Endothelial cell of umbilical vein (primary cell): ENCODE results near the gene ESAM. TPM values are rescaled to one million over a fixed set of nuclear protein-coding genes. Genes with fewer than 3 reads are reported as not detected.

Experiments
- BruUV-seq: library from RNA; stranded (reverse); fragments of 400-500 nt; replicated peaks from 2 replicates; lab custom pipeline; 2021; lab: Mats Ljungman, UMichigan
- CTCF ChIA-PET: fragments of 300-600, 350-600 bp; sonication (Branson Sonifier 250); formaldehyde crosslinking; loops from one replicate; lab custom pipeline; 2021; ENCODE audit warnings: antibody characterized with exemption, inconsistent platforms; lab: Charles Lee
- POLR2A ChIA-PET: fragments of 300-600, 350-600 bp; sonication (Branson Sonifier 250); formaldehyde crosslinking; loops from one replicate; lab custom pipeline; 2021; ENCODE audit warnings: antibody characterized with exemption, inconsistent platforms; lab: Charles Lee
- DNase-seq: peaks from one replicate; pipeline ENCODE4 v3.0.0-alpha.2; 2011; ENCODE audit warnings: low read depth, low spot score
- FAIRE-seq: peaks from 2 replicates; lab custom pipeline; 2011; peaks lifted over from hg19 to GRCh38; lab: Jason Lieb, UNC
- H2AFZ ChIP-seq: 2 replicates; pipeline ENCODE4 v1.6.0; 2012; ENCODE audit warnings: low read depth, low read length, control low read depth, inconsistent platforms
- H3K27ac ChIP-seq: 2 replicates; pipeline ENCODE4 v1.5.1; 2011; ENCODE audit warnings: low read depth, mild to moderate bottlenecking, control low read depth, low read length, moderate library complexity; ENCODE audit not compliant: insufficient read depth
- H3K27me3 ChIP-seq, 2 experiments: 2 replicates each; pipeline versions ENCODE4 v1.6.0 to v1.6.1; 2011; ENCODE audit warnings: low read length in 2 of 2, mixed read lengths in 1 of 2; ENCODE audit not compliant: control insufficient read depth in 2 of 2, insufficient read depth in 2 of 2
- H3K36me3 ChIP-seq, 2 experiments: 2 replicates in 1 of 2; 3 replicates in 1 of 2; pipeline ENCODE4 v1.5.1; 2011; ENCODE audit warnings: low read length in 2 of 2, mild to moderate bottlenecking in 1 of 2, moderate library complexity in 1 of 2; ENCODE audit not compliant: control insufficient read depth in 2 of 2, insufficient read depth in 2 of 2; ENCODE audit errors: extremely low read depth in 1 of 2
- H3K4me1 ChIP-seq: 3 replicates; pipeline ENCODE4 v1.5.1; 2011; ENCODE audit warnings: mild to moderate bottlenecking, low read length; ENCODE audit not compliant: control insufficient read depth, insufficient read depth; ENCODE audit errors: extremely low read depth
- H3K4me2 ChIP-seq: 2 replicates; pipeline ENCODE4 v1.6.1; 2011; ENCODE audit warnings: low read length, control low read depth, mixed read lengths; ENCODE audit not compliant: insufficient read depth
- H3K4me3 ChIP-seq, 3 experiments: fragments of 200-600 bp in 1 of 3; sonication (generic), shearing (Covaris generic) in 1 of 3; replicated peaks in 1 of 3; 2 replicates each; pipeline ENCODE4 v1.5.1; 2011 to 2016; ENCODE audit warnings: control low read depth in 3 of 3, low read length in 3 of 3, mild to moderate bottlenecking in 2 of 3, inconsistent platforms in 1 of 3, low read depth in 1 of 3, moderate library complexity in 1 of 3; ENCODE audit not compliant: insufficient read depth in 1 of 3
- H3K79me2 ChIP-seq: 2 replicates; pipeline ENCODE4 v1.6.0; 2012; ENCODE audit warnings: low read length, inconsistent platforms; ENCODE audit not compliant: control insufficient read depth, insufficient read depth
- H3K9ac ChIP-seq: replicated peaks from 2 replicates; pipeline ENCODE3; 2011; ENCODE audit warnings: low read length, control low read depth; ENCODE audit not compliant: insufficient read depth; ENCODE audit errors: extremely low read depth
- H3K9me1 ChIP-seq: replicated peaks from 3 replicates; pipeline ENCODE4 v1.6.0; 2011; ENCODE audit warnings: mild to moderate bottlenecking, low read length; ENCODE audit not compliant: control insufficient read depth, insufficient read depth; ENCODE audit errors: extremely low read depth
- H3K9me3 ChIP-seq: replicated peaks from 2 replicates; pipeline ENCODE4 v1.5.1; 2012; ENCODE audit warnings: low read length, inconsistent platforms; ENCODE audit not compliant: control insufficient read depth, insufficient read depth
- H4K20me1 ChIP-seq: replicated peaks from 2 replicates; pipeline ENCODE3; 2011; ENCODE audit warnings: mild to moderate bottlenecking, low read length; ENCODE audit not compliant: control insufficient read depth, insufficient read depth; ENCODE audit errors: extremely low read depth
- EZH2 ChIP-seq: IDR thresholded peaks from 2 replicates; pipeline ENCODE4 v1.6.1; 2012; ENCODE audit warnings: borderline replicate concordance, low read depth, mild to moderate bottlenecking, moderate library complexity, low read length, inconsistent platforms; ENCODE audit not compliant: severe bottlenecking
- FOS ChIP-seq: IDR thresholded peaks from 2 replicates; pipeline ENCODE4 v1.6.1; 2011; ENCODE audit warnings: mild to moderate bottlenecking, low read length, moderate library complexity, borderline replicate concordance; ENCODE audit not compliant: insufficient read depth
- GATA2 ChIP-seq: IDR thresholded peaks from 2 replicates; pipeline ENCODE4 v1.7.0; 2011; ENCODE audit warnings: low read depth, mild to moderate bottlenecking, moderate library complexity, mixed read lengths, low read length; ENCODE audit not compliant: insufficient read length, insufficient read depth
- JUN ChIP-seq: IDR thresholded peaks from 2 replicates; pipeline ENCODE4 v1.6.1; 2011; ENCODE audit warnings: borderline replicate concordance, low read depth; ENCODE audit not compliant: insufficient read length, insufficient read depth
- MYC ChIP-seq: IDR thresholded peaks from one replicate; pipeline ENCODE4 v1.6.1; 2011; ENCODE audit warnings: mild to moderate bottlenecking, low read depth, low read length
- POLR2A ChIP-seq: IDR thresholded peaks from 2 replicates; pipeline ENCODE4 v1.6.1; 2012; ENCODE audit warnings: low read depth, mild to moderate bottlenecking, control low read depth, low read length
- POLR2AphosphoS5 ChIP-seq: IDR thresholded peaks from 2 replicates; pipeline ENCODE4 v1.6.1; 2012; ENCODE audit warnings: low read depth, mild to moderate bottlenecking, control low read depth, low read length, moderate library complexity; ENCODE audit not compliant: insufficient read depth
- dilution Hi-C: fragments of 300-500 bp; cut with MboI; formaldehyde crosslinking; loops from one replicate; pipeline ENCODE4 v1.15.0; 2019; ENCODE audit warnings: low sequenced_read_pairs; ENCODE audit not compliant: extremely low pct_ligation_motif_present
- intact Hi-C: fragments of 100-400 bp; cut with micrococcal nuclease; formaldehyde crosslinking; loops from one replicate; pipeline ENCODE4 v1.10.0; 2022
- polyA plus RNA-seq, 4 experiments: library from polyadenylated mRNA; depleted of rRNA in 3 of 4; stranded (reverse) in 3 of 4; unstranded in 1 of 4; fragments of >200 nt; gene quantifications; 2 replicates each; pipeline versions ENCODE4 v1.2.1 to v1.2.3, GENCODE V29; 2011 to 2012; ENCODE audit warnings: missing spikeins in 1 of 4
- total RNA-seq: library from RNA; stranded (reverse); gene quantifications from 2 replicates; pipeline ENCODE4 v1.2.3, GENCODE V29; 2021
- TF ChIP-seq, protein P1 (sequence below): IDR thresholded peaks from 2 replicates; pipeline ENCODE4 v1.6.1; 2011; ENCODE audit not compliant: insufficient read depth, insufficient read length
- TF ChIP-seq, protein P2 (sequence below), 2 donors: IDR thresholded peaks; 1 replicate in 1 of 2; 2 replicates in 1 of 2; pipeline ENCODE4 v1.5.1; 2011; ENCODE audit warnings: low read length in 2 of 2, mild to moderate bottlenecking in 2 of 2, moderate library complexity in 2 of 2, control low read depth in 1 of 2, inconsistent platforms in 1 of 2, low read depth in 1 of 2; ENCODE audit not compliant: insufficient read depth in 1 of 2; ENCODE audit errors: extremely low read depth in 1 of 2

Gene ESAM
- total and polyA plus RNA-seq, 2 donors (not counting 3 experiments of a cell fraction or from before 2014, with no cell fraction given) = 273 to 383 TPM

DNA sequence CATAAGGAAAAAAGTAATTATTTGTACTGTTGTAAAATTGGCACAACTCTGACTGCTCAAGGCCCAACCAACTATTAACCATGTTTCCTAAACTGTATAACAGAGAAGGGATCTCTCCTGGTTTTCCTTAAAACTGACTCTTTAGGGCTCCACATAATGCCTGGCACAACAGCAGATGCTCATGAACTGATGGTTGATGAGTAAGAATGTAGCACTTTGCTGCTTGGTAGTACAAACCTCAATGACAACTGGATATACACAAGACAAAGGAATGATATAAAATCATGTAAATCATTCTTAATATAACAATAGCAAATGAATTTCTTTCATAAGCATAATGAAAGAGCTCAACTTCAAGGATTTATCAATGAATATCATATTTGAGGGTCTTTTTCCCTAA is 26.4 kb upstream of the ESAM start:
- POLR2A ChIA-PET = no interaction called here
- Histone ChIP-seq H3K4me2 (no peak overlapping the region), H3K9me3 (no peaks in the 10 kb centered on the region), H4K20me1 (peaks cover 8% of the 10 kb centered on the region), H3K9ac (no peak overlapping the region), H3K27me3 (no peaks in the 10 kb centered on the region), H3K4me3 (no peak overlapping the region), H3K79me2 (peaks cover 90% of the 10 kb centered on the region), H2AFZ (no peak overlapping the region), H3K36me3 (no peaks in the 10 kb centered on the region), H3K4me1 (peaks cover 3% of the 10 kb centered on the region), H3K27ac (no peak overlapping the region), H3K9me1 (no peaks in the 10 kb centered on the region)
- intact Hi-C loops (no loop called here), dilution Hi-C loops (no loop called here)
- no peak for DNase-seq
- BruUV-seq = no TSS peak
- CTCF ChIA-PET = interaction anchor here (1.0 to 2.4 kb wide), 5 partner anchors 10 to 119 kb away, joined by 3 to 10 read pairs (median 6); no protein-coding TSS in a partner anchor
- FAIRE-seq = no peak
- TF ChIP-seq, protein P1, sequence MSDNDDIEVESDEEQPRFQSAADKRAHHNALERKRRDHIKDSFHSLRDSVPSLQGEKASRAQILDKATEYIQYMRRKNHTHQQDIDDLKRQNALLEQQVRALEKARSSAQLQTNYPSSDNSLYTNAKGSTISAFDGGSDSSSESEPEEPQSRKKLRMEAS = no peak
- TF ChIP-seq POLR2A (no peak), GATA2 (no peak)

DNA sequence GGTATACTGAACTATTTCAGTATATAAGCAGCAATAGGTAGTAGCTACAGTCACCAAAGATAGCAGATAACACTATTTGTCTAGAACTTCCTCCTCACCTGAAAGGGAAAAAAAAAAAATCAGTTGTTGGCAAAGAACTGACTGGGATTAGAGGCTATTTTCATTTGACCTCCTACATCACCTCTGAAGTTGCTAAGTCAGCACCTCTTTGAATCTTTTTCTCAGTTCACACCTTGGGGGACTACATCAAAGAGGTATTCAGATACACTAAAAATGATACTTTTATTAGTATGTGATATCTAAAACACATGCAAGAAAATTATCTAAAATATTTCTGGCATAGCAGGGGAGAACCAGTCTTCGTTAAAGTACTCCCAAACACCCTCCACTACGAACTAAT is 22.0 kb upstream of the ESAM start:
- ChIA-PET POLR2A (no interaction called here), CTCF (interaction anchor here (2.0 to 2.3 kb wide), 2 partner anchors 10 to 115 kb away, joined by 6 to 21 read pairs; no protein-coding TSS in a partner anchor)
- intact Hi-C loops = no loop called here
- H3K79me2 ChIP-seq = peaks cover 49% of the 10 kb centered on the region
- no TSS peak for BruUV-seq
- H3K9me3 ChIP-seq = no peaks in the 10 kb centered on the region
- FAIRE-seq (no peak), DNase-seq (no peak)
- H3K9me1 ChIP-seq = no peaks in the 10 kb centered on the region
- no peak overlapping the region for H3K27ac ChIP-seq
- no peaks in the 10 kb centered on the region for H3K4me1 ChIP-seq
- H4K20me1 ChIP-seq = peaks cover 5% of the 10 kb centered on the region
- dilution Hi-C loops = no loop called here
- no peak overlapping the region for H3K4me2 ChIP-seq
- H3K4me3 ChIP-seq = no peak overlapping the region
- H3K27me3 ChIP-seq = no peaks in the 10 kb centered on the region
- H3K36me3 ChIP-seq = no peaks in the 10 kb centered on the region
- TF ChIP-seq FOS (no peak), EZH2 (no peak), POLR2AphosphoS5 (no peak), GATA2 (no peak), JUN (no peak), POLR2A (no peak), MYC (no peak)
- TF ChIP-seq, protein P2, sequence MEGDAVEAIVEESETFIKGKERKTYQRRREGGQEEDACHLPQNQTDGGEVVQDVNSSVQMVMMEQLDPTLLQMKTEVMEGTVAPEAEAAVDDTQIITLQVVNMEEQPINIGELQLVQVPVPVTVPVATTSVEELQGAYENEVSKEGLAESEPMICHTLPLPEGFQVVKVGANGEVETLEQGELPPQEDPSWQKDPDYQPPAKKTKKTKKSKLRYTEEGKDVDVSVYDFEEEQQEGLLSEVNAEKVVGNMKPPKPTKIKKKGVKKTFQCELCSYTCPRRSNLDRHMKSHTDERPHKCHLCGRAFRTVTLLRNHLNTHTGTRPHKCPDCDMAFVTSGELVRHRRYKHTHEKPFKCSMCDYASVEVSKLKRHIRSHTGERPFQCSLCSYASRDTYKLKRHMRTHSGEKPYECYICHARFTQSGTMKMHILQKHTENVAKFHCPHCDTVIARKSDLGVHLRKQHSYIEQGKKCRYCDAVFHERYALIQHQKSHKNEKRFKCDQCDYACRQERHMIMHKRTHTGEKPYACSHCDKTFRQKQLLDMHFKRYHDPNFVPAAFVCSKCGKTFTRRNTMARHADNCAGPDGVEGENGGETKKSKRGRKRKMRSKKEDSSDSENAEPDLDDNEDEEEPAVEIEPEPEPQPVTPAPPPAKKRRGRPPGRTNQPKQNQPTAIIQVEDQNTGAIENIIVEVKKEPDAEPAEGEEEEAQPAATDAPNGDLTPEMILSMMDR (IDR thresholded peaks at IDR 0.05; ENCODE audit: extremely low read depth in 1 of 2, insufficient read depth in 1 of 2, low read depth in 1 of 2, low read length in 2 of 2) = no peak
- TF ChIP-seq, protein P1 = no peak
- H2AFZ ChIP-seq = no peak overlapping the region
- no peak overlapping the region for H3K9ac ChIP-seq
